ENCODE data around the gene NDUFS8.
A peak's percentile ranks its signal among the peaks of the same experiment; 100 is the strongest.

NDUFS8 gene

DNA sequence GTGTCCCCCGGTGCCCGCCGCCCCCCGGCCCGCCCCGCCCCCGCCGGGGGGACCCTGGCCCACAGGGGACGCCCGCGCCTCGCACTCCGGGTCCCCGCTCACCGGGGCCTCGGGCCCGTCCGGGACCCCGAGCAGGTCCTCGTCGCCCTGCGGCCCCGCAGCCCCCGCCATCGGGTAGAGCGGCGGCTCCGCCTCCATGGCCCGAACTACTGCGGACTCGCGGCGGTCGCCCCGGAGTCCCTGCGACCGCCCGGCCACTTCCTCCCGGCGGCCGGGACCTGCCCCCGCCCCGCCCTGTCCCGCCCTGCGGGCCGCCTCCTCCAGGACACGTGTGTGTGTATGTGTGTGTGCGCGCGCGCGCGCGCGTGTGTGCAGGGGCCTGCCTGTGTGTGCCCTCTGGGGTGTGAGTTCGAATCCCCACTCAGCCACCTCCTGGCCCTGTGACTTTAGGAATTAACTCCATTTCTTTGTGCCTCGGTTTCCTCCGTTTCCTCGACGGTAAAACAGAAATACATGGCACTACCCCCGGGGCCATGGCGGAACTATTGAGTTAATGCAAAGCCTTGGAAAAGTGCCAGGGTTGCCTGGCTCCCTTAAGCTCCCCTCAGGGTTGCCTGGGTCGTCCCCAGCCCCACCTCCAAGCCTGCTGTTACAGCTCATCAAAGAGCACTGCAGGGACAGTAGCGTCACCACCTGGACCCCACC, 26.5 kb upstream of the NDUFS8 start, which contains the start of gene UNC93B1:
UNC93B1 (minus strand) TSS at position 252 of the 705 bp plus-strand sequence; CDS start at position 198, 54 bp downstream.
- DNase-seq: peak; percentile 89

DNA sequence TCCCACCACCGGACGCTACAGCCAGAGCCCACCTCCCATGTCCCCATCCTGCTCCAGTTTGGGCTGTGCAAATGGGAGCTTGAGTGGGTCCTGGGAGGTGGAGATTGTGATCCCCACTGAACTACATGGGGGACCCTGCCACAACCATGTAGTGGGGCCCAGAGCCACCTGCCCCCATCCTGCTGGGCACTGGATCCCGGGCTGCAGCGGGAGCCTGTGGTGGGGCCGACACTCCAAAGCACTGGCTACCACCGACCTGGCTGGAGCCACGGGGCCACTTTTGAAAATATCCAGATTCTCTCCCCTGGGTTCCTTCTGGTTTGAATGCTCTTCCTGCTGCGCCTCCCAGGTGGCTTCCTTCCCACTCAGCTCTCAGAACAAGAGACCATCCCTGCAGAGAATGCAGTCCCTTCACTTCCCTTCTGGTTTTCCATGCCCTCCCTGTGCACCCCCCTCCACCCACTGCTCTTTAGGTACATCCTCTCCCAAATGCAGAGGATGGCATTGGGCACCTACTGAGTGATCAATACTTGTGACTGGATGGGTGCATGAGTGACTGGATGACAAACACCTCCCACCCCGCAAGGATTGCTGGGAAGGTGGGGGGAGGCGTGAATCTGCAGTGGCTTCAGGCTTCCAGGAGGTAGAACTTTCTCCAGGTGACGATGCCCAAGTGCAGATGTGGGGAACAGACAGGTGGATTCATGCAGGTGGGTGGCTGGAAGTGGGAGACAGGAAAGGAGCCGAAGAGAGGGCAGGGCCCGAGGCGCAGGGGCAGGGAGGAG, 25.7 kb upstream of the NDUFS8 start:
- DNase-seq: no peak

GRCh38 chr11:68006606-68007166, 23.8 kb upstream of the NDUFS8 start:
- DNase-seq: no peak

GRCh38 chr11:68007498-68008380, 22.7 kb upstream of the NDUFS8 start:
- DNase-seq: no peak

DNA sequence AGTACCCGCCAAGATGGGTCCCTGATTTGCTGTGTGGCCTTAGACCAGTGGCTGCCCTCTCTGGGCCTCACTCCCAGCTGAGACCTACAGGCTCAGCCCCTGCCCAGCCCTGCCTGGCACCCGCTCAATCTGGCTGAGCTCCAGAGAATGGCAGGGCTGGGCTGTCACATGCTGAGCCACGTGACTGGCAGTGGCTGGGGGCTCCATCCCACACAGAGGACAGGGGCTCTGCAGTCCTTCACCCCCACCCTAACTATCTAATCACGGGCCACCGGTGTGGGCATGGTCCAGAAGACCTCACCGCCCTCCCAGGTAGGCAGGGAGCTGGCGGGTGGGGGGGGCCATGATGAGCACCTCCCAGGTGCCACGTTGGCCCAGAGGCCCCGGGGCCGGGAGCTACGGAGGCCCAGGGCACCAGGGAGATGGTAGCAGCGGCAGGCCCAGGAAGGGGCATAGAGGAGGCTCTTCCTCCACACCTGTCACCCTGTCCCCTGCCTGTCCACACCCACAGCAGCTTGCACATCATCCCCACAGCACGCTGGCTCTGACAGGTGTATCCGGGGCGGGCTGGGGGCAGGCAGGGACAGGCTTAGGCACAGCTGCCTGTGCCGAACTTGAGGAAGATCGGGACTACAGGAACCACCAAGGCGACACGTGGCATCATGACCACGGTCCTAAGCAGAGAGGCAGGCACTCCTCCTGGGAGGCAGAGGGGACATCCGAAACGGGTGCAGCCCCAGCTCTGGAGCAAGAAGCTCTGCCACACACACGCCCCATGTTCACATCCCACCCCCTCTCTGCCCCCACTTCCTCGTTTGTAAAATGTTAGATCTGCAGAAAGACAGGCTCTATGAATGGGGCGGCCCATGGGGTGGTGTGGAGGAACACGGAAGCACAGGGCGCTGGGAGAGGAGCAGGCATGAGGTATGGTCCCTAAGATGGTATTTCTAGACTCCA, 21.8 kb upstream of the NDUFS8 start:
- no peak for DNase-seq

- no peak for DNase-seq
Observed at GRCh38 chr11:68009391-68010089, 20.9 kb upstream of the NDUFS8 start.

DNA sequence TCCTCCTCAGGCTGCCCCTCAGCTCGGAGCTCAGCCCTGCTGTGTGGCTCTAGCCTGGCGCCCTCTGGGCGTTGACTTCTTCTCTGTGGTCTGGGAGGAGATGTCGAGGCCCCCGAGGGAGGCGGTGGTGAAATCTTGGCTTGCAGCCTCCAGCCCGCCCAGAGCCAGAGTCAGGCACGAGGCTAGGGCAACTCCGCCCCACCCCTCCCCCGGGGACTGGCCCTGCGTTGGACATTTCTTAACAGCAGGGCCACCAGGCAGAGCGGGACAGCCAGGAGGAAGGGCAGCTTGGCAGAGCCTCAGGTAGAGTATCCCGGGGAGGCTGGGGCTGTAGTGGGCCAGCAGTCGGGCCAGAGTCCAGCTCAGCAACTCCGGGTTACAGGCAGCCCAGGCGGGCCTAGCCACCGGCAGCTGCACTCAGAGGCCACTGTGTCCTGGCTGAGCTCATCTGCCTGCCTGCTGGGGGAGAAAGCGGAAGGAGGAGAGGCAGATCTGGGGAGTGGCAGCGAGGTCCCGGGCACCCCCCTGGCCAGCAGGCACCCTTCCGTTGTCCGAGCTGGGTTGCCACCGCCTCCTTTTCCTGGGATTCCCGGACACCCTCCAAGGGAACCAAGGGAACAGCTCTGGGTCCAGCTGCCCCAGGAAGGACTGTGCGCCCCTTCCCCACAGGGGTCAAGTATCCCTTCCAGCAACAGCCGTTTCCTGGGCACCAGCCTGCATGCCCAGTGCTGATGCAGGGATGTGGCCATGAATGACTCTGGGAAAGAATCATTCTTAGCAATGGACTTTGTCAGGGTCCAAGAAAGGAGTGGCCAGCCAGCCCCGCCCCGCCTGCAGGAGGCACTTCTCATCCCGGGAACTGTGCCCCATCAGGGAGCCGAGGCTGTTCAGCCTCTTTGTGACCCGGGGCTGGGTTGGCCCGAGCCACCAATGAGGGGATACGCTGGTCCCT, 20.1 kb upstream of the NDUFS8 start, which contains the start of gene ALDH3B1:
ALDH3B1 (plus strand) TSS at position 238 of the 952 bp plus-strand sequence. CDS start 4,971 bp downstream, outside the sequence.
- DNase-seq: peak; percentile 78

DNA sequence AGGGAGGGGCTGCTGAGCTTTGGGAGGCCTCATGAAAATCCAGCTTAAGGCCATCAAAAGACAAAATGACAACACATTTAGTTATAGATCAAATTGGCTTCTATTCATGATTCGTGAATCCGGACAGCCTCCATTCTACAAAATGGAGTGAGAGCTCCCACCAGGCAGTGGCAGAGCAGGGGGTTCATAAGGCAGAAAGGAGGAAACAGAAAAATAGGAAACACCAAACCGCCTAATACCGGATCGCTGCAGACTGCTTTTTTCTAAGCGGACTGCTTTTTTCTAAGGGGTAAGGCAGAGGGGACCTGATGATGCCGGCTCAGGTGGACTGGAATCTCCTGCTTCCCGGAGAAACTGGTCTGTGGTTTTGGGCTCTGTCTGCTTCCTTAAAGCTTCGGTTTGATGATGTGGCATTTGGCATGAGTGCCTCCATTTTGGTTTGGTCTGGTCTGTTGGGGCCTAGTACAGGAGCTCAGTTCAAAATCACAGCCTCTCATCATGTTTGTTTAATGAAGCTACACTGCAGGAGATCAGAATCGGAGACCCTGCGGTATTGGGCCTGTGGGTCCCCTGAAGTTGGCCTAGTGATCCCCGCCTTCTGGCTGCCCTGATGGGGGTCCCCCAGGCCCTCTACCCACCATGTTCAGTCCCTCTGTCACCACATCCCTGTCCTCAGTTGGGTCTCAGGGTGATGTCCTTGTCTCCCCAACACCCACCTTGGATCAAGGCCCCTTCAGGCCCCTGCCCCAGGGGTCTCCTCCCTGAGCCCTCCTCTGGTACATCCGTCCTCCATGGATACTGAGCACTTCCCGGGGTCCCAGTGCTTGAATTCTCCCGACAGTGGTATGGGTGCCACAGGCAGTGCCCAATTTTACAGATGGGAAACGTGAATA, 19.2 kb upstream of the NDUFS8 start:
- DNase-seq: no peak

- no peak for DNase-seq
Observed at GRCh38 chr11:68012044-68012842, 18.2 kb upstream of the NDUFS8 start.

GRCh38 chr11:68012843-68013610, 17.5 kb upstream of the NDUFS8 start:
- peak; percentile 83 for DNase-seq

GRCh38 chr11:68013611-68014156, 16.8 kb upstream of the NDUFS8 start:
- DNase-seq: no peak

GRCh38 chr11:68014157-68014946, 16.1 kb upstream of the NDUFS8 start:
- peak; percentile 84 for DNase-seq

DNA sequence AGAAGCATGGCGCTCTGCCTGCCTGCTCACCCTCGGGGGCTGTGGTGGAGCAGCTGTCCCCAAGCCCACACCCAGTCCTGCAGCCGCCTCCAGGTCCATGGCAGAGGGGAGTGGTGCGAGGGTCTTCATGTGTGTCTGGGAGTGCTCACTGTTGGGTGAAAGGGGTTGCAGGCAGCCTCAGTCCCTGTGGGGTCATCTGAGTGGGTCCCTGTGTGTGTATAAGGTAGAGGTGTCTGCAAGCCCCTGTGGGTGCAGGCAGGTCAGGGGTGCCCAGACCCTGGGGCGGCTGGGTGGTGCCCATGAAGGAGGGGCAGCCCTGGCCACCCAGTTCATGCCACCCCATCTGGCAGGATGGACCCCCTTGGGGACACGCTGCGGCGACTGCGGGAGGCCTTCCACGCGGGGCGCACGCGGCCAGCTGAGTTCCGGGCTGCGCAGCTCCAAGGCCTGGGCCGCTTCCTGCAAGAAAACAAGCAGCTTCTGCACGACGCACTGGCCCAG, 15.5 kb upstream of the NDUFS8 start:
- DNase-seq: no peak

- DNase-seq: no peak
Observed at GRCh38 chr11:68015467-68015866, 15.0 kb upstream of the NDUFS8 start.

DNA sequence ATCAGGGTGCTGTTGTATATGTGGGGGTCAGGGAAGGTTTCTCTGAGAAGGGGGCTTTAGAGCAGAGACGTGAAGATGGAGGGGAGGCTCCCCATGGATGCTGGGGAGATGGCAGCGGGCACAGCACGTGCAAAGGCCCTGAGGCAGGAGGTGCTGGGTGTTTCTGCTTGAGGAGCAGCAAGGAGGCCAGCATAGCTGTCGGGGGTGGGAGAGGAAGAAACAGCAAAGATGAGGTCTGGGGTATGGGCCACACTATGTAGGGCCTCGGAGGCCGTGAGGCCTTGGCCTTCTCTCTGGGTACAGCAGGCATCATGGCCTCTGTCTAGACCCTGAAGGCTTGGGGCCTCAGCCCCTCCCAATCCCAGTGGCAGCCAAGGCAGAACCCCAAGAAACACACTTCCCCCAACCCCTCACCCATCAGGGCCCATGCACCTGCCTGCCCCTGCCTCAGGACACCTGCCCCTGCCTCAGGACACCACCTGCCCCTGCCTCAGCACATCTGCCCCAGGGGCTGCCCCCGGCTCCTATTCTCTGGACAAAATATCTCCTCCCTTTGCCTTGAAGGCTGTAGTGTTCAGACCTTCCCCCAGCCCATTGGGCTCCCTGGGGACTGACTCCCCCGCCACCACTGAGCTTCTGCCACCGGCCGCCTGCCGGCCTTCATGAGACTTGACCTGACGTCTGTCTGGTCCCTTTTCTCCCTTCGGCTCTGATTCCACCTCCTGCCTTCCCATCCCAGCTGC, 14.1 kb upstream of the NDUFS8 start:
- DNase-seq: no peak
